Mesenchymal stem cell (in vitro differentiated cells and primary cell): ENCODE data around the gene RBM4.

Experiments
- DNase-seq: peaks from one replicate; pipeline ENCODE4 v3.0.0-alpha.2; 2013
- H2AFZ ChIP-seq: one replicate; pipeline ENCODE4 v1.6.1; 2013; ENCODE audit warnings: low read depth, mild to moderate bottlenecking, control low read depth, inconsistent platforms, low read length, moderate library complexity
- H2AK5ac ChIP-seq: 2 replicates; pipeline ENCODE4 v1.6.1; 2013; ENCODE audit warnings: low read length, moderate library complexity, mild to moderate bottlenecking, inconsistent platforms; ENCODE audit not compliant: severe bottlenecking
- H2BK120ac ChIP-seq: one replicate; pipeline ENCODE4 v1.6.1; 2013; ENCODE audit warnings: low read depth, mild to moderate bottlenecking, inconsistent platforms, low read length, moderate library complexity
- H2BK12ac ChIP-seq, 2 experiments: one replicate each; pipeline ENCODE4 v1.6.1; 2013; ENCODE audit warnings: inconsistent platforms in 2 of 2, low read length in 2 of 2, mild to moderate bottlenecking in 2 of 2, moderate library complexity in 2 of 2, control low read depth in 1 of 2
- H2BK15ac ChIP-seq: one replicate; pipeline ENCODE4 v1.6.1; 2013; ENCODE audit warnings: mild to moderate bottlenecking, low read depth, inconsistent platforms; ENCODE audit not compliant: poor library complexity, severe bottlenecking
- H2BK5ac ChIP-seq: 2 replicates; pipeline ENCODE4 v1.6.1; 2013; ENCODE audit warnings: low read depth, mild to moderate bottlenecking, low read length, control low read depth, inconsistent platforms; ENCODE audit not compliant: poor library complexity, severe bottlenecking
- H3K14ac ChIP-seq, 2 experiments: one replicate each; pipeline ENCODE4 v1.6.1; 2013; ENCODE audit warnings: inconsistent platforms in 2 of 2, low read length in 2 of 2, control low read depth in 1 of 2, mild to moderate bottlenecking in 1 of 2, moderate library complexity in 1 of 2
- H3K18ac ChIP-seq, 2 experiments: one replicate each; pipeline ENCODE4 v1.6.1; 2013; ENCODE audit warnings: inconsistent platforms in 2 of 2, low read length in 2 of 2, control low read depth in 1 of 2, low read depth in 1 of 2, mild to moderate bottlenecking in 1 of 2
- H3K23ac ChIP-seq, 2 experiments: one replicate each; pipeline ENCODE4 v1.6.1; 2013; ENCODE audit warnings: inconsistent platforms in 2 of 2, low read length in 2 of 2, mild to moderate bottlenecking in 2 of 2, moderate library complexity in 2 of 2, control low read depth in 1 of 2
- H3K27ac ChIP-seq: 2 replicates; pipeline ENCODE4 v1.5.1; 2013; ENCODE audit warnings: mild to moderate bottlenecking, moderate library complexity, low read length, control low read depth, inconsistent platforms; ENCODE audit not compliant: poor library complexity, severe bottlenecking
- H3K27me3 ChIP-seq, 2 experiments: 2 replicates each; pipeline versions ENCODE4 v1.6.1 to v1.7.0; 2013; ENCODE audit warnings: low read length in 2 of 2, mild to moderate bottlenecking in 2 of 2, moderate library complexity in 2 of 2, control low read depth in 1 of 2, inconsistent platforms in 1 of 2; ENCODE audit not compliant: control insufficient read depth in 1 of 2, insufficient read depth in 1 of 2
- H3K36me3 ChIP-seq, 2 experiments: 2 replicates each; pipeline versions ENCODE4 v1.6.1 to v1.7.0; 2013; ENCODE audit warnings: low read length in 2 of 2, control low read depth in 1 of 2, inconsistent platforms in 1 of 2, low read depth in 1 of 2, mild to moderate bottlenecking in 1 of 2; ENCODE audit not compliant: insufficient read depth in 2 of 2, control insufficient read depth in 1 of 2
- H3K4ac ChIP-seq, 2 experiments: one replicate each; pipeline ENCODE4 v1.6.1; 2013; ENCODE audit warnings: inconsistent platforms in 2 of 2, low read length in 2 of 2, mild to moderate bottlenecking in 2 of 2, moderate library complexity in 2 of 2, control low read depth in 1 of 2, low read depth in 1 of 2
- H3K4me1 ChIP-seq: 2 replicates; pipeline ENCODE4 v1.6.1; 2013; ENCODE audit warnings: low read depth, low read length, control low read depth; ENCODE audit not compliant: control insufficient read depth, insufficient read depth
- H3K4me2 ChIP-seq: 2 replicates; pipeline ENCODE4 v1.6.1; 2013; ENCODE audit warnings: low read length, mild to moderate bottlenecking, inconsistent platforms; ENCODE audit not compliant: poor library complexity, severe bottlenecking
- H3K4me3 ChIP-seq, 2 experiments: 2 replicates each; pipeline versions ENCODE4 v1.5.1 to v1.7.0; 2013; ENCODE audit warnings: low read length in 2 of 2, mild to moderate bottlenecking in 2 of 2, control low read depth in 1 of 2, low read depth in 1 of 2; ENCODE audit not compliant: insufficient read depth in 1 of 2
- H3K79me1 ChIP-seq: replicated peaks from 2 replicates; pipeline ENCODE4 v1.6.1; 2013; ENCODE audit warnings: mild to moderate bottlenecking, control low read depth, low read length, inconsistent platforms; ENCODE audit not compliant: poor library complexity, severe bottlenecking
- H3K9ac ChIP-seq: 2 replicates; pipeline ENCODE4 v1.7.0; 2013; ENCODE audit warnings: mild to moderate bottlenecking, low read length, moderate library complexity
- H3K9me3 ChIP-seq: 2 replicates; pipeline ENCODE4 v1.7.0; 2013; ENCODE audit warnings: mild to moderate bottlenecking, low read length; ENCODE audit not compliant: control insufficient read depth
- H4K8ac ChIP-seq: one replicate; pipeline ENCODE4 v1.6.1; 2013; ENCODE audit warnings: inconsistent platforms, mild to moderate bottlenecking, low read length, moderate library complexity
- H4K91ac ChIP-seq: one replicate; pipeline ENCODE4 v1.6.1; 2013; ENCODE audit warnings: mild to moderate bottlenecking, low read length, inconsistent platforms
- WGBS: methylation state at CpG from one replicate; pipeline ENCODE4 v1.1.7; 2013; ENCODE audit warnings: mixed read lengths; 5-methylcytosine and 5-hydroxymethylcytosine counted together

The RBM4 gene

DNA sequence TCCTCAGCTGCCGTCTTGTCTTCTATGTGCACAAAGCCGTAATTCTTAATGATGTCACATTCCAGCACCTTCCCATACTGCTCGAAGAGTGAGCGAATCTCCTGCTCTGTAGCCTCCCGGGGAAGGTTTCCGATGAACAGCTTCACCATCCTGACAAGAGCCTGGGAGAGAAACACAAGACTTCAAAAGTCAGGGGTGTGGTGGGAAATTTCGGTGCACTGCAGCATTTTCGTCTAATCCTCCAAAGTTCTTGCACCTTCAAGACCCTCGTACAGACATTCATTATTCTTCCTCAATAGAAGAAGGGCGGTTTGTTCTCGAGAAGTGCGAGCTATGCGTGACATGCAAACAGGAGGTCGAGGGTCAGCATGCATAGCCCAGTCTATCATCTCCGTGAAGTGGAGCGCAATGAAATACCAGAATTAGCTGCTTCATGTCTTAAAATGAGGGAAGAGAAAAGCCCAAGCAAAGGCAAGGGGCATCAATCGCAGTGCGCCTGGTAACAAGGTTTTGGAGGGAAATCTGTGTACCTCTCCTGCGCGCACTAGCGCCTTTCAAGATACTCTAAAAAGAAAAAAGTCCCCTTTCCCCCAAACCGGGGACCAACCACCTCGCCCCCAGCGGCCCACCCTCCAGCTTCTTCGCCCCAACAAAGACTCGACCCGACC is 38.6 kb downstream of the RBM4 start:
- H3K9ac ChIP-seq = peak overlapping the region; percentile 99
- WGBS = 21% methylated on average over 24 of the region's 27 CpGs
- no peak overlapping the region for H4K91ac ChIP-seq

DNA sequence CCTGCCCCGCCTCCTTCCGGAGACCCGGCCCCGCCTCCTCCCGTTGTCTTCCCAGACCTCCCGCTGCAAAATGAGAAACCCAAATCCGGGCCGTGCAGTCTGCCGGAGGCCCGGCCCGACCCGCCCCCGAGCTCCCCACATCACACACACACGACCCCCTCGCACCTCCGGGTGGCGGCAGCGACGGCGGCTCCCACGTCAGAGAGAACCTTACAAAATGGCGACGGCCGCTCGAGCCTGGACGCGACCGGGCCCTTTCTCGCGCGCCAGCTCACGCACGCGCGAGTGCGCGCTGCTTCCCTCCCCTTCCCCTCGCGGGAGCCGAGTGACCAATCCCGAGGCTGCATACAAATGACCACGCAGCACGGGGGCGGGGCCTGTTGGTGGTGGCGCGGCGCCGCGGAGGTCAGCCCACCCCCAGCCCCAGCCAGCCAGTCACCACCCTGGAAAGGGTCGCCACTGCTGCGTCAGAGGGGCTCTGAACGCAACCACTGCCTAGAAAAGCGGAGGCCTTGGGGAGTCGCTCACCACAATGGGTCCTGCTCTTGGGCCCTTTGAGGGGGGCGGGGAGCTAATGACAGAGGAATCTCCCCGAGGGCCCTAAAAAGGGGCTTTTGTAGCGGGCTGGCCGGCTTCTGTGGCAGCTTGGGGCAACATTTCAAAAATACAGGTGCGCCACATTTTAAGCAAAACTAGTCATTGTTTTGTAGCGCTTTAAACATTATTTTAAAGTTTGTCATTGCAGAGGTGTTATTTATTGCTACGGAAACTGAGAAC is 39.3 kb downstream of the RBM4 start, which contains the start of gene RBM4B:
Gene RBM4B, minus strand, starts transcription at position 289 of the 777 bp plus-strand sequence. CDS start 808 bp downstream, outside the sequence.
- H2BK5ac ChIP-seq = peak within 1 kb of the TSS; percentile 92
- H2BK15ac ChIP-seq = peak within 1 kb of the TSS; percentile 93
- no peaks in the 10 kb centered on the region for H3K9me3 ChIP-seq
- H3K79me1 ChIP-seq = peaks cover 2% of the 10 kb centered on the region
- H3K4me1 ChIP-seq = peaks cover 7% of the 10 kb centered on the region
- H4K8ac ChIP-seq = peak within 1 kb of the TSS; percentile 98
- peaks cover 5 to 19% of the 10 kb centered on the region in 2 experiments for H3K36me3 ChIP-seq
- DNase-seq = peak; percentile 98
- H2BK12ac ChIP-seq = peak within 1 kb of the TSS in 1 of 2 experiments; percentile 37
- peak within 1 kb of the TSS in 1 of 2 experiments; percentile 88 for H3K23ac ChIP-seq
- H3K27me3 ChIP-seq = no peaks in the 10 kb centered on the region
- peak within 1 kb of the TSS; percentile 92 for H3K27ac ChIP-seq
- peak within 1 kb of the TSS; percentile 87 to 91 for H3K18ac ChIP-seq
- peak within 1 kb of the TSS; percentile 97 for H2BK120ac ChIP-seq
- WGBS = 2% methylated on average over 39 of the region's 61 CpGs
- peak within 1 kb of the TSS; percentile 99 for H3K9ac ChIP-seq
- H4K91ac ChIP-seq = peak within 1 kb of the TSS; percentile 91
- H3K14ac ChIP-seq = peak within 1 kb of the TSS in 1 of 2 experiments; percentile 89
- peak within 1 kb of the TSS; percentile 72 for H3K4me2 ChIP-seq
- H2AFZ ChIP-seq = no peak within 1 kb of the TSS
- H2AK5ac ChIP-seq = no peak within 1 kb of the TSS
- H3K4me3 ChIP-seq = peak within 1 kb of the TSS; percentile 73 to 82
- peak within 1 kb of the TSS; percentile 60 to 96 for H3K4ac ChIP-seq

More for the DNA sequence above, 38.6 kb downstream of the RBM4 start:
- Histone ChIP-seq H2AFZ (no peak overlapping the region), H3K23ac (no peak overlapping the region), H2BK15ac (peak overlapping the region; percentile 93), H2AK5ac (no peak overlapping the region), H3K79me1 (peaks cover 2% of the 10 kb centered on the region), H2BK5ac (peak overlapping the region; percentile 92), H2BK120ac (peak overlapping the region; percentile 97), H3K4me3 (peak overlapping the region; percentile 73 to 82), H3K14ac (no peak overlapping the region), H3K27me3 (no peaks in the 10 kb centered on the region), H4K8ac (peak overlapping the region; percentile 81), H3K36me3 (peaks cover 5 to 19% of the 10 kb centered on the region in 2 experiments), H3K27ac (peak overlapping the region; percentile 78), H3K4me1 (peaks cover 7% of the 10 kb centered on the region), H3K18ac (peak overlapping the region; percentile 87 to 91), H3K4me2 (peak overlapping the region; percentile 58), H3K4ac (peak overlapping the region in 1 of 2 experiments; percentile 96), H2BK12ac (no peak overlapping the region), H3K9me3 (no peaks in the 10 kb centered on the region)
- DNase-seq = peak; percentile 38

DNA sequence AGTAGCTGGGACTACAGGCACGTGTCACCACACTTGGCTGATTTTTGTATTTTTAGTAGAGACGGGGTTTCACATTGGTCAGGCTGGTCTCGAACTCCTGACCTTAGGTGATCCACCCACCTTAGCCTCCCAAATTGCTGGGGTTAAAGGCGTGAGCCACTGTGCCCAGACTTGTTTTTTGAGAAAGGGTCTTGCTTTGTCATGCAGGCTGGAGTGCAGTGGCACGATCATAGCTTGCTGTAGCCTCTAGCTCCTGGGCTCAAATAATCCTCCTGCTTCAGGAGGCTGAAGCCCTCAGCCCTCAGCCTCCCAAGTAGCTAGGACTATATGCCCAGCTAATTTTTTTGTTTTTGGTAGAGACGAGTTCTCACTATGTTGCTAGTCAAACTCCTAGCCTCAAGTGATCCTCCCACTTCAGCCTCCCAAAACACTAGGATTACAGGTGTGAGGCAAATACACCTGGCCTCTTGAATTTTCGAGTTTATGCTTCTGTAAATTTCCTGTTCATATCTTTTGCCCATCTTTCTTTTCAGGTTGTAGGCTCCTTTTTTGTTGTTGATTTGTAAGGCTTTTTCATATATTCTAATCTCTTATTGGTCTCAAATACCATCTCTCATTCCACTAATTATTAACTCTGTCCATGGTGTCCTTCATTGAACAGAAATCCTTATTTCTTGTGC is 42.6 kb downstream of the RBM4 start:
- H2AFZ ChIP-seq = no peak overlapping the region
- no peak overlapping the region for H3K18ac ChIP-seq
- H3K9me3 ChIP-seq = no peaks in the 10 kb centered on the region
- no peak overlapping the region for H3K9ac ChIP-seq
- H3K27ac ChIP-seq = no peak overlapping the region
- H3K4me1 ChIP-seq = peaks cover 5% of the 10 kb centered on the region
- H4K8ac ChIP-seq = no peak overlapping the region
- H4K91ac ChIP-seq = no peak overlapping the region
- H2AK5ac ChIP-seq = no peak overlapping the region
- no peaks in the 10 kb centered on the region for H3K27me3 ChIP-seq
- no peak overlapping the region for H3K4ac ChIP-seq
- H3K14ac ChIP-seq = no peak overlapping the region
- H3K23ac ChIP-seq = no peak overlapping the region
- H2BK12ac ChIP-seq = no peak overlapping the region
- 93% methylated on average over 6 of the region's 7 CpGs for WGBS
- peaks cover 8 to 28% of the 10 kb centered on the region in 2 experiments for H3K36me3 ChIP-seq
- no peak overlapping the region for H3K4me2 ChIP-seq
- peaks cover 2% of the 10 kb centered on the region for H3K79me1 ChIP-seq
- no peak overlapping the region for H2BK5ac ChIP-seq
- H3K4me3 ChIP-seq = no peak overlapping the region
- H2BK120ac ChIP-seq = no peak overlapping the region
- no peak overlapping the region for H2BK15ac ChIP-seq
- DNase-seq = no peak
